Stimulated activated CD8-positive, alpha-beta memory T cell treated with anti-CD3 and anti-CD28 coated beads, Interleukin-7, amount 100 ng/mL, for 48 hours (primary cell): ENCODE measurements around the gene BCL7A.

Experiments
- DNase-seq, 2 donors: peaks; one replicate each; pipeline ENCODE4 v3.0.0-alpha.2; 2020; ENCODE audit warnings: low read depth in 1 of 2; ENCODE audit errors: extremely low read depth in 1 of 2

BCL7A gene

GRCh38 chr12:121996945-121997612 lies 24.6 kb upstream of the BCL7A start:
- DNase-seq: no peak

- no peak for DNase-seq
Observed at GRCh38 chr12:122001466-122002209, 20.0 kb upstream of the BCL7A start.

- DNase-seq: no peak
Observed at GRCh38 chr12:122003651-122004611, 17.8 kb upstream of the BCL7A start.

DNA sequence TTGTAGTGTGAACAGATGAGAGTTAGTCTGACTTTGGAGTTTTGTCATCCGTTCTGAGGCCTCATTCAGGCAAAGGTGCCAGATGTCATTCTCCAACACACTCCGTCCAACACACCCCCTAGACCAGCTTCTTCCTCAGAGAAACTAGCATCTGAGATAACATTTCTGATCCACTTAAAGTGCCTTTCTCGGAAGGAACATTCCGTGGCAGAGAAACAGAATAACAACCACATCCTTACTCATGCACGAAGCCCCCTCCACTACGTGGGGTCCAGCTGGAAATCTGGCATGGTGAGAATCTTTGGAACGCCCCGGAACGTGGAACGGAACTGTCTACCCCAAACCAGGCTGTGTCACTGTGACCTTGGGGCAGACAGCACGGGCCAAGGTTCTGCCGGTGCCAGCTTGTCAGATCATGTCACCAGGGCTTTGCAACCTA lies 17.0 kb upstream of the BCL7A start:
- DNase-seq: no peak

DNA sequence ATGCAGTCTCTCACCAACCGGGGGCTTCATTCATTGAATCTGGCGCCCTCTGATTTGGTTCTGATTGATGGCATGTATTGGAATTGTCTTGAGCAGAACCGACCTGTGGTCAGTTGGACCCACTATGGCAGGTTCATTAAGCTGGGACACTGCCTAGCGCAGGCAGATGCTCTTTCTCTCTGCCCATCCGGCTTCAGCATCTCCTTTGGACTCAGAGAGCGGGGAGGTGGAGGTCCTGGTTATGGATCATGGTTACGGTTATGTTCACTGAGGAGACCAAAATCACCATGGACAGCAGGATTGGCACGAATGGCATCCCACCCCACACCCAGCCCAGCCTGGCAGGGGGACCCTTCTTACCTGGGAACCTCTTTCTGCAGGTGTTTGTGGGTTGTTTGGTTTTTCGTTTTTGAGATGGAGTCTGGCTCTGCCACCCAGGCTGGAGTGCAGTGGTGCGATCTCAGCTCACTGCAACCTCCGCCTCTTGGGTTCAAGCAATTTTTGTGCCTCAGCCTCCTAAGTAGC lies 16.4 kb upstream of the BCL7A start:
- no peak for DNase-seq

DNA sequence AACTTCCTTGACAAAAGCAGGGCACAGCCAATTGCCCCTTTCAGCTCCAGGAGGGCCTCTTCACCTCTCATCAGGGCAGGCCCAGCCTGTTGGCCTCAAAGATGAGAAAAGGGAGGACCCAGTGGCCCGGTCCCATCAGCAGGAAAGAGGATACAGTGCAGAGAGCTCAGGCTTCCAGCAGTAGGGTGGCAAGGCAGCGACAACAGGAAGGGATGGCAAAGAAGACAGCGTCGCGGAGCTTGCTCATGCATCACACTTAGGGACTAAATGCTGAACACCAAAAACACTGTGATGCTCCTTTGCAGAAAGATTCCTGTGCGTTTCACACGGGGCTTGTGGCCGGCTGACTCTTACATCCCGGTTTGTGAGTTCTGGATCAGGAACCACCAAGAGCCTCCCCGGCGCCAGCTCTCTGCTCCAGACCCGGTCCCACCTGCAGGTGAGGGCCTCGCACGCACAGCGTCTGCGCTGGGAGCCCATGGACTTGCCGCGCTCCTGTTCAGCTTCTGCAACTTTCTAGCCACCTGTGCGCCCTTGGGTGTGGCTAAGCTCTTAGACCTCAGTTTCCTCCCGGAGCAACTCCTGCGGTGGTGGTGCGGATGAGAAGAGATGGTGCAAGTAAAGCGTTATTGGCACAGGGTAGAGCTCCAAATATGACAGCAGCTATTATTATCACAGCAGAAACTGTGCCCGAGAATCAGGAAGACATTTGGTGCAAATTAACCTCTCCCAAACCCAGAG lies 15.3 kb upstream of the BCL7A start:
- DNase-seq: no peak

GRCh38 chr12:122009741-122010140 lies 11.9 kb upstream of the BCL7A start:
- DNase-seq: no peak

GRCh38 chr12:122012184-122012583 lies 9.5 kb upstream of the BCL7A start:
- no peak for DNase-seq

DNA sequence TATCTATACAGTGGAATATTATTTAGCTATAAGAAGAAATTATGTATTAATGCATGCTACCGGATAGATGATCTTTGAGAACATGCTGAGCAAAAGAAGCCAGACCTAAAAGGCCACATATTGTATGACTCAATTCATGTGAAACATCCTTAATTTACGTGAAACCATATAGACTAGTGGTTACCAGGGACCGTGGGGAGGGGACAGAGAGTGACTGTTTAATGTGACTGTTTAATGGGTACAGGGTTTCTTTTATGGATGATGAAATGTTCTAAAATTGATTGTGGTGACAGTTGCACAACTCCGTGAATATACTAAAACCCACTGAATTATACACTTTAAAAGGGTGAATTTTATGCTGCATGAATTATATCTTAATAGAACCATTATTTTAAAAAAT lies 8.5 kb upstream of the BCL7A start:
- DNase-seq: no peak

- DNase-seq: no peak
Observed at GRCh38 chr12:122013791-122014590, 7.7 kb upstream of the BCL7A start.

GRCh38 chr12:122014781-122015180 lies 6.9 kb upstream of the BCL7A start:
- no peak for DNase-seq

DNA sequence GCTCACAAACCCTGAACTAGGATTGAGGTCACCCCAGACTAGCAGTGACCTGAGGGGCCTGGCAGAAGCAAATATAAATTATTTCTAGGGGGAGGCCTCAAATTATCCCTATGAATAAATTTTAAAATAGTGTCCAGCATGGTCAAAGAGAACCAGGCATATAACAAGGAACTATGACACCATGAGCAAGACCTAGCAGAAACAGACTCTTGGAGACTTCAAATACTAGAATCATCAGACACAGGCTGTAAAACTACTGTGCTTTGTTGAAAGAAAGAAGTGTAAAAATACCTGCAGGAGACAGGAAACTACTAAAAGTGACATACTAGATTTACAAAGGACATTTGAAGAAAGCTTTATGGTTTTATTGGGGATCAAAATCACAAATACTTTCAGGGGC lies 3.2 kb upstream of the BCL7A start:
- no peak for DNase-seq

GRCh38 chr12:122018937-122019336 lies 2.7 kb upstream of the BCL7A start:
- no peak for DNase-seq

GRCh38 chr12:122020795-122021192 lies 890 bp upstream of the BCL7A start:
- DNase-seq: no peak

DNA sequence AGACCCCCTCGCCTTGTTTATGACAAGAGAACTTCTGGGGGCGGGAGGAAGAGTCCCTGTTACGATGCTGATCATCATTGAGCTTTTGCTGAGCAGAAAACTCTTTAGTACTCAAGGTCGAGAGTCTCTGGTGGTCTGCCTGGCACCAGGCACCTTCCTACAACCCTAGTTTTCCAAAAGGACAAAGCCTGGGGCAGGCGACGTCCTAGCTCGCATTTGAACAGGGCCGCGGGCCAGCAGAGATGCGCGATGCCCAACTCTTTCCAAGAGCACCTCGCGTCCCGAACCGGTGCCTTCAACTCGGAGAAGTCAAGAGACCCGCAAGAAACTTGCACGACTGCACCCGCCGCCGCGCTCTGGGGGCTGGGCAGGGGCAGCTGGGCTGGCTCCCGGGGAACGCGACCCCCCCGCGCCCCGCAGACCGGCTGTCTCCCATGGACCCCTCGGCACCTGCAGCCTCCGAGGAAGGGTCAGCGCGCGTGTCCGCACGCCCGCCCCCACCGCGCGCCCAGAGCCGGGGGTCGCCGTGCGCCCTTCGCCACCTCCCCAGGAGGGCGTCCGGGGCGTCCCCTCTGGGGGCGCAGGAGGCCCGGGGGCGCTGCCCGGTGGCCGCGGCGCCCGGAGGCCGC lies 377 bp upstream of the BCL7A start:
- DNase-seq: no peak

DNA sequence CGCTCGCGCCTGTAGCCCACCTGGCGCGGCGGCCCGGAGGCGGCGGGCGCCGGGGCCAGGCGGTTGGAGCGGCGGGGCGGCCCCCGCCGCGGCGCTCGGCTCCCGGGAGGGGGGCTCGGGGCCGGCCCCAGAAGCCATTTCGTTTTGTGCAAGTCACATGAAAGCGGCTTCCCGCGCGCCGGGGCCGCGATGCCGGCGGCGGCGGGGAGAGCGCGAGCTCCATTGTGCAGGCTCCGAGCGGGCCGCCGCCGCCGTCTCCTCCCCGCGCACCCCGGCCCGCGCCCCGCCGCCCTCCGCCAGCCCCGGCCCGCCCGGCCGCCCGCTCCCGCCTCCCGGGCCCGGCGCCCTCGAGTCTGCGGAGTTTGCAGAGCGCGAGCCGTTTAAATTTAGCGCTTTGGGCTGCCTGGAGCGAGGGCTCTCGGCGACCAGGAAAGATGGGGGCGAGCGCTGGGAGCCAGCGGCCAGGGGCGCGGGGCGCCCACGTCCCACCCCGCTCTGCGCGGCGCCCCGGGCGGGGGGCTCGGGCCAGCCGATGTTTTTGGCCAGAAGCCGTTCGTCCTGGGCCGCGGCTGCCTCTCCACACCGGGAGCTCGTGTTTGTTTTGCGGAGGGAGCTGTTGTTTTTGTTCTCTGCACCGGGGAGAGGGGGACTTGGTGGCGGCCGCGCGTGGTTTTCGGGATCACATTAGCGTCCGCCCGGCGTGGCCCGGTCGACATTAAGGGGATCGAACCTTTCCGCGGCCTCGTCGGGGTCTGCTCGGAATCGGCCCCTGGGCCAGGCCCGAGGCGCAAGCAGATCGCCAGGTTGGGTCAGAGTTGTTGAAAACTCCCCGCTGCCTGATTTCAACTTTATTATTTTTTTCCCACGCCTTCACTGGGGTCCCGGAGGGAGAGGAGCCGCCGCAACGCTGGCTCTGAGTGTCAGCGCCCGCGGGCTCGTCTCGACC lies 982 bp downstream of the BCL7A start:
- DNase-seq: no peak

DNA sequence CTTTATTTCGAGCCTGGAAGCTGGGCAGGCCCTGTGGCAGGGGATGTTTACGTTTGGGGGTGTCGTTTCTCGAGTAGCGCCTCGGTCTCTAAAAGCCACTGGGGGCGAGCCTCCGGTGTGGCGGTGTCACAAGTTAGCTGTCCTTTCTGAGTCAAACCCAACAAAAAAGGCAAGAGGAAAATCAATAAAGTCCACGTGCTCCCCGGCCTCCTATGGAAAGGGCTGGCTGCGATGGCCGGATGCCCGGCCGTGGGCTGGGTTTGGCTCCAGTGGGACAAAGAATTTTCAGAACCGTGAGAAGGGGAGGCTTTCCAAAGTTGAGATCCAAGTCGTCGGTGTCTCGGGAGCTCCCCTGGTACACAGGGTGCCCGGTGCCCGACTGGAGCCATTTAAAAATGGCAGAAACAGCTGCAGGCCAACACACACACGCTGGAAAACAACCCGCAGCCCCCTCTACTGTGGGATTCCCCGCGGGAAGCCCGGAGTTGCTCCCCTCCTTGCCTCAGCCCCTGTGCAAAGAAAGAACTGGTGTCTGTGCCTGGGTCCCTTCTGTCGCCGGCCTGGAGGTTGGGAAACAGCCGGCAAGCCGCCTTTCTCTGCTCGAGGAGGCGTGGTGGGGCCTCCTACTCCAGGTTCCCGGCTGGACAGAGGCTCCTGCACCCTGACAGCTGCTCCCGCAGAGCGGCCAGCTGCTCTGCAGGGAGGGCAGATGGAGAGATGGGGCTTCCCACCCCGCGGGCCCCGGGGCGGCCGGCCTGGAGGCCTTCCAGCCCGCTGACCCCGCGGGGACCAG lies 1.9 kb downstream of the BCL7A start:
- peak in 1 of 2 donors; percentile 20 for DNase-seq
